ENCODE measurements around the gene B4GALT6.

GRCh38 chr18:31648966-31649429, 35.4 kb downstream of the B4GALT6 start:
- TF ChIP-seq HNRNPLL (IDR thresholded peaks at IDR 0.05; ENCODE audit: low read depth, low read length, poor library complexity, severe bottlenecking) (no peak), RAD51 (IDR thresholded peaks at IDR 0.05; ENCODE audit: borderline replicate concordance) (no peak), POLR2A (IDR thresholded peaks at IDR 0.05; ENCODE audit: insufficient read depth in 1 of 2, low read depth in 2 of 2, low read length in 2 of 2) (no peak), MBD4 (IDR thresholded peaks at IDR 0.05; ENCODE audit: borderline replicate concordance, low read length) (no peak), ZNF670 (CRISPR knock-in tag; IDR thresholded peaks at IDR 0.05; ENCODE audit: borderline replicate concordance) (no peak), RXRA (CRISPR knock-in tag; IDR thresholded peaks at IDR 0.05) (no peak), ZNF263 (CRISPR knock-in tag; IDR thresholded peaks at IDR 0.05) (no peak)
- TF ChIP-seq, protein P1, sequence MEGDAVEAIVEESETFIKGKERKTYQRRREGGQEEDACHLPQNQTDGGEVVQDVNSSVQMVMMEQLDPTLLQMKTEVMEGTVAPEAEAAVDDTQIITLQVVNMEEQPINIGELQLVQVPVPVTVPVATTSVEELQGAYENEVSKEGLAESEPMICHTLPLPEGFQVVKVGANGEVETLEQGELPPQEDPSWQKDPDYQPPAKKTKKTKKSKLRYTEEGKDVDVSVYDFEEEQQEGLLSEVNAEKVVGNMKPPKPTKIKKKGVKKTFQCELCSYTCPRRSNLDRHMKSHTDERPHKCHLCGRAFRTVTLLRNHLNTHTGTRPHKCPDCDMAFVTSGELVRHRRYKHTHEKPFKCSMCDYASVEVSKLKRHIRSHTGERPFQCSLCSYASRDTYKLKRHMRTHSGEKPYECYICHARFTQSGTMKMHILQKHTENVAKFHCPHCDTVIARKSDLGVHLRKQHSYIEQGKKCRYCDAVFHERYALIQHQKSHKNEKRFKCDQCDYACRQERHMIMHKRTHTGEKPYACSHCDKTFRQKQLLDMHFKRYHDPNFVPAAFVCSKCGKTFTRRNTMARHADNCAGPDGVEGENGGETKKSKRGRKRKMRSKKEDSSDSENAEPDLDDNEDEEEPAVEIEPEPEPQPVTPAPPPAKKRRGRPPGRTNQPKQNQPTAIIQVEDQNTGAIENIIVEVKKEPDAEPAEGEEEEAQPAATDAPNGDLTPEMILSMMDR (CRISPR knock-in tag; IDR thresholded peaks at IDR 0.05): no peak

Measured in HepG2 (cell line).